ENCODE measurements around the gene BLOC1S4.
A peak's percentile ranks its signal among the peaks of the same experiment; 100 is the strongest.

Gene BLOC1S4, protein sequence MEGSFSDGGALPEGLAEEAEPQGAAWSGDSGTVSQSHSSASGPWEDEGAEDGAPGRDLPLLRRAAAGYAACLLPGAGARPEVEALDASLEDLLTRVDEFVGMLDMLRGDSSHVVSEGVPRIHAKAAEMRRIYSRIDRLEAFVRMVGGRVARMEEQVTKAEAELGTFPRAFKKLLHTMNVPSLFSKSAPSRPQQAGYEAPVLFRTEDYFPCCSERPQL

GRCh38 chr4:6716018-6716911 is at the start of gene BLOC1S4:
TSS of gene BLOC1S4 (plus strand) at chr4:6716174. CDS start at chr4:6716210, 36 bp downstream.
- no peaks in the 10 kb centered on the region; the same call in 1 of the 2 replicates for H3K36me3 ChIP-seq (ENCODE audit: insufficient read depth, low read length)
- H3K4me3 ChIP-seq (ENCODE audit: low read depth, low read length, poor library complexity, severe bottlenecking): peak within 1 kb of the TSS; percentile 83
- no peaks in the 10 kb centered on the region for H4K20me1 ChIP-seq (ENCODE audit: insufficient read depth, low read length)
- no peaks in the 10 kb centered on the region for H3F3A ChIP-seq (ENCODE audit: insufficient read depth, low read length)
- H3K9ac ChIP-seq (ENCODE audit: low read length): peak within 1 kb of the TSS; percentile 83
- peak within 1 kb of the TSS; percentile 78 for H3K4me2 ChIP-seq (ENCODE audit: low read length)
- no peaks in the 10 kb centered on the region for H3K79me2 ChIP-seq (ENCODE audit: insufficient read depth, low read length)
- H3K27ac ChIP-seq (ENCODE audit: low read depth, low read length, poor library complexity, severe bottlenecking): no peak within 1 kb of the TSS
- H3K9me3 ChIP-seq (ENCODE audit: low read length): 0 out of 2 replicates have a peak, but pooled peaks cover under 1% of the 10 kb centered on the region
- TF ChIP-seq CTCF (IDR thresholded peaks at IDR 0.05; ENCODE audit: low read length) (no peak), EZH2 (IDR thresholded peaks at IDR 0.05; ENCODE audit: borderline replicate concordance, low read length) (no peak)
- peak within 1 kb of the TSS; percentile 74; the same call in 1 of the 2 replicates for H2AFZ ChIP-seq (ENCODE audit: low read length)
- H3K9me2 ChIP-seq (ENCODE audit: low read depth, low read length): no peaks in the 10 kb centered on the region
- H3K4me1 ChIP-seq (ENCODE audit: insufficient read depth, low read length, severe bottlenecking): peaks cover 17% of the 10 kb centered on the region
- no peaks in the 10 kb centered on the region for H3K27me3 ChIP-seq (ENCODE audit: insufficient read depth, low read length)

DNA sequence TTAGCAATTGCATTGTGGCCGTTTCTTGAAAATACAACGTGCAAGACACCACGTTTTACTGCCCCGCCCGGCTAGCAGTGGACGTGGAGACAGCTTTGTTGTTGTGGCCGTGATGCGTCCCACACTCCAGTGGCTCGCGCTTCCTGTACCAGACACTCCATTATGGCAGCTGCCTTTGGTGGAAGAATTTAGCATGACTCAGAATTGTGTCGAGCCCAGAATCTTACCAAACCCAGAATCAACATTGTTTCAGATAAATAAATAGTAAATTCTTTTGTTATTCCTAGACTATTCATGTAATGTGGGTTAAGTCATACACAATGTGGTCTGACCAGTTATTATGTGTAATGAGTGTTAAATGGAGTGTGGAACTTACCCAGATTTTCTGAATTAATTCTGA is 47.6 kb upstream of the BLOC1S4 start:
- H4K20me1 ChIP-seq (ENCODE audit: insufficient read depth, low read length): no peaks in the 10 kb centered on the region
- no peak overlapping the region for H3K4me3 ChIP-seq (ENCODE audit: low read depth, low read length, poor library complexity, severe bottlenecking)
- no peaks in the 10 kb centered on the region for H3K79me2 ChIP-seq (ENCODE audit: insufficient read depth, low read length)
- no peak overlapping the region for H3K9ac ChIP-seq (ENCODE audit: low read length)
- H3K27me3 ChIP-seq (ENCODE audit: insufficient read depth, low read length): no peaks in the 10 kb centered on the region
- no peak overlapping the region for H3K27ac ChIP-seq (ENCODE audit: low read depth, low read length, poor library complexity, severe bottlenecking)
- no peaks in the 10 kb centered on the region for H3F3A ChIP-seq (ENCODE audit: insufficient read depth, low read length)
- TF ChIP-seq CTCF (IDR thresholded peaks at IDR 0.05; ENCODE audit: low read length): no peak
- no peak for TF ChIP-seq EZH2 (IDR thresholded peaks at IDR 0.05; ENCODE audit: borderline replicate concordance, low read length)
- H3K4me1 ChIP-seq (ENCODE audit: insufficient read depth, low read length, severe bottlenecking): peaks cover under 1% of the 10 kb centered on the region
- no peak overlapping the region for H2AFZ ChIP-seq (ENCODE audit: low read length)
- no peaks in the 10 kb centered on the region for H3K9me2 ChIP-seq (ENCODE audit: low read depth, low read length)
- no peaks in the 10 kb centered on the region for H3K9me3 ChIP-seq (ENCODE audit: low read length)
- no peaks in the 10 kb centered on the region for H3K36me3 ChIP-seq (ENCODE audit: insufficient read depth, low read length)
- H3K4me2 ChIP-seq (ENCODE audit: low read length): no peak overlapping the region

GRCh38 chr4:6671648-6672047 is 44.3 kb upstream of the BLOC1S4 start:
- Histone ChIP-seq H3K27ac (ENCODE audit: low read depth, low read length, poor library complexity, severe bottlenecking) (no peak overlapping the region), H3K9ac (ENCODE audit: low read length) (no peak overlapping the region), H3F3A (ENCODE audit: insufficient read depth, low read length) (no peaks in the 10 kb centered on the region), H3K79me2 (ENCODE audit: insufficient read depth, low read length) (peaks cover 11% of the 10 kb centered on the region), H3K4me2 (ENCODE audit: low read length) (no peak overlapping the region), H3K36me3 (ENCODE audit: insufficient read depth, low read length) (peaks cover 17% of the 10 kb centered on the region), H3K9me3 (ENCODE audit: low read length) (no peaks in the 10 kb centered on the region), H3K4me1 (ENCODE audit: insufficient read depth, low read length, severe bottlenecking) (peaks cover 26% of the 10 kb centered on the region), H2AFZ (ENCODE audit: low read length) (no peak overlapping the region), H4K20me1 (ENCODE audit: insufficient read depth, low read length) (no peaks in the 10 kb centered on the region), H3K27me3 (ENCODE audit: insufficient read depth, low read length) (no peaks in the 10 kb centered on the region), H3K4me3 (ENCODE audit: low read depth, low read length, poor library complexity, severe bottlenecking) (no peak overlapping the region), H3K9me2 (ENCODE audit: low read depth, low read length) (no peaks in the 10 kb centered on the region)
- no peak for TF ChIP-seq CTCF (IDR thresholded peaks at IDR 0.05; ENCODE audit: low read length)
- no peak for TF ChIP-seq EZH2 (IDR thresholded peaks at IDR 0.05; ENCODE audit: borderline replicate concordance, low read length)

Data from OCI-LY1 (cell line).